ENCODE measurements around the gene COL11A2. TPM values are rescaled to one million over a fixed set of nuclear protein-coding genes. Genes with fewer than 3 reads are reported as not detected.

The COL11A2 gene
- total and polyA plus RNA-seq, 2 donors (not counting 3 experiments of a cell fraction or from before 2014, with no cell fraction given): 0.65 to 1.3 TPM

GRCh38 chr6:33216117-33216649 is 23.9 kb upstream of the COL11A2 start:
- Histone ChIP-seq H3K4me1 (ENCODE audit: control insufficient read depth, extremely low read depth, insufficient read depth, low read length) (peaks cover 8% of the 10 kb centered on the region), H3K4me3 (replicated peaks in 1 of 3; ENCODE audit: insufficient read depth in 1 of 3, low read depth in 1 of 3, low read length in 3 of 3) (no peak overlapping the region), H3K9ac (replicated peaks; ENCODE audit: extremely low read depth, insufficient read depth, low read length) (no peak overlapping the region), H3K79me2 (ENCODE audit: control insufficient read depth, insufficient read depth, low read length) (no peaks in the 10 kb centered on the region), H3K9me3 (replicated peaks; ENCODE audit: control insufficient read depth, insufficient read depth, low read length) (no peaks in the 10 kb centered on the region), H3K36me3 (ENCODE audit: control insufficient read depth in 2 of 2, extremely low read depth in 1 of 2, insufficient read depth in 2 of 2, low read length in 2 of 2) (no peaks in the 10 kb centered on the region), H3K27me3 (ENCODE audit: control insufficient read depth in 2 of 2, insufficient read depth in 2 of 2, low read length in 2 of 2) (peaks cover 3 to 10% of the 10 kb centered on the region in 2 experiments), H3K4me2 (ENCODE audit: insufficient read depth, low read length) (no peak overlapping the region), H4K20me1 (replicated peaks; ENCODE audit: control insufficient read depth, extremely low read depth, insufficient read depth, low read length) (no peaks in the 10 kb centered on the region), H2AFZ (ENCODE audit: low read depth, low read length) (no peak overlapping the region), H3K27ac (ENCODE audit: insufficient read depth, low read depth, low read length) (no peak overlapping the region), H3K9me1 (replicated peaks; ENCODE audit: control insufficient read depth, extremely low read depth, insufficient read depth, low read length) (no peaks in the 10 kb centered on the region)
- ChIA-PET CTCF (interaction anchor here (0.9 kb wide), 1 partner anchor 16 kb away, joined by 3 read pairs; no protein-coding TSS in a partner anchor), POLR2A (no interaction called here)
- DNase-seq (ENCODE audit: low read depth, low spot score) (no peak), FAIRE-seq (no peak)
- dilution Hi-C loops (cut with MboI; ENCODE audit: extremely low pct_ligation_motif_present, low sequenced_read_pairs): no loop called here
- intact Hi-C loops (cut with micrococcal nuclease): no loop called here
- BruUV-seq (replicated peaks): no TSS peak
- TF ChIP-seq JUN (IDR thresholded peaks at IDR 0.05; ENCODE audit: borderline replicate concordance, insufficient read depth, insufficient read length, low read depth) (no peak), MYC (IDR thresholded peaks at IDR 0.05; ENCODE audit: low read depth, low read length) (no peak), GATA2 (IDR thresholded peaks at IDR 0.05; ENCODE audit: insufficient read depth, insufficient read length, low read depth, low read length) (no peak), CTCF (IDR thresholded peaks at IDR 0.05; ENCODE audit: extremely low read depth in 1 of 2, insufficient read depth in 1 of 2, low read depth in 1 of 2, low read length in 2 of 2) (no peak), FOS (IDR thresholded peaks at IDR 0.05; ENCODE audit: borderline replicate concordance, insufficient read depth, low read length) (no peak), POLR2A (IDR thresholded peaks at IDR 0.05; ENCODE audit: low read depth, low read length) (no peak), POLR2AphosphoS5 (IDR thresholded peaks at IDR 0.05; ENCODE audit: insufficient read depth, low read depth, low read length) (no peak), EZH2 (IDR thresholded peaks at IDR 0.05; ENCODE audit: borderline replicate concordance, low read depth, low read length, severe bottlenecking) (no peak), MAX (IDR thresholded peaks at IDR 0.05; ENCODE audit: insufficient read depth, insufficient read length) (no peak)

Data from endothelial cell of umbilical vein (primary cell).